Fibroblast of villous mesenchyme (primary cell): Measurements from ENCODE around the gene PTGDR2. TPM values are rescaled to one million over a fixed set of nuclear protein-coding genes. Genes with fewer than 3 reads are reported as not detected.
A peak's percentile ranks its signal among the peaks of the same experiment; 100 is the strongest.

Experiments
- DNase-seq: peaks from one replicate; pipeline ENCODE4 v3.0.0-alpha.2; 2010; ENCODE audit warnings: low read depth
- H3K4me3 ChIP-seq: 2 replicates; pipeline ENCODE4 v1.5.1; 2011; ENCODE audit warnings: low read depth, mild to moderate bottlenecking, low read length
- CTCF ChIP-seq: IDR thresholded peaks from 2 replicates; pipeline ENCODE4 v1.5.1; 2012; ENCODE audit warnings: low read depth, mild to moderate bottlenecking, low read length; ENCODE audit not compliant: insufficient read depth
- total RNA-seq: library from RNA; depleted of rRNA; stranded (reverse); fragments of >200 nt; gene quantifications from 2 replicates; pipeline ENCODE4 v1.2.3, GENCODE V29; 2012

The PTGDR2 gene
- total RNA-seq, 1 donor, result not detected

- DNase-seq, result no peak
- peak; percentile 55 for TF ChIP-seq CTCF
- H3K4me3 ChIP-seq, result no peak overlapping the region
Observed at GRCh38 chr11:60838132-60838531, 17.6 kb downstream of the PTGDR2 start.

- H3K4me3 ChIP-seq, result no peak overlapping the region
- no peak for DNase-seq
- no peak for TF ChIP-seq CTCF
Observed at GRCh38 chr11:60836866-60837515, 18.8 kb downstream of the PTGDR2 start.

GRCh38 chr11:60835534-60835846, 20.3 kb downstream of the PTGDR2 start:
- no peak for TF ChIP-seq CTCF
- no peak for DNase-seq
- H3K4me3 ChIP-seq, result no peak overlapping the region

GRCh38 chr11:60834742-60835533, 20.8 kb downstream of the PTGDR2 start:
- DNase-seq, result no peak
- TF ChIP-seq CTCF, result no peak
- no peak overlapping the region for H3K4me3 ChIP-seq

GRCh38 chr11:60831501-60832079, 24.2 kb downstream of the PTGDR2 start:
- no peak overlapping the region for H3K4me3 ChIP-seq
- peak; percentile 11 for DNase-seq
- TF ChIP-seq CTCF, result no peak

GRCh38 chr11:60831143-60831500, 24.6 kb downstream of the PTGDR2 start:
- peak; percentile 93 for TF ChIP-seq CTCF
- H3K4me3 ChIP-seq, result no peak overlapping the region
- DNase-seq, result peak; percentile 72
